Measurements from ENCODE around the gene TPRG1.

DNA sequence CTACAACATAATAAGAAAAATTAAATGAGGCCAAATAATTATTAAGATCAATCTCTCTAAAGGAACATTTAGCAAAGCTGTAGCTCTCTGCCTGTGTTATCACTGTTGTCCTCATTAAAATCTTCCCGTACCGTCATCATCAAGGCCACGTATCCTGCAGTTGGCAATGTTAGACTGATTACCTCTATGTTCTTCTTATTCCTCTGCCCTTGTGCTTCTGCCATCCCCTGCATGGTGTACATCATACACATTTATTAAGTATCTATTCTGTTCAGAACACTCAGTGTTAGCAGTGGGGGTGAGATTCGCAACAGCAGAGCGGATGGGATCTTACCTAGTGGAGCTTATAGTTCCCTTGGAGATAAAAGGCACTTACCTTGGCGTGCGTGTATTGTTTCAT, 12.8 kb downstream of the TPRG1 start:
- no peak for TF ChIP-seq YY1 (IDR thresholded peaks at IDR 0.05)
- TF ChIP-seq RAD21 (IDR thresholded peaks at IDR 0.05): no peak
- TF ChIP-seq SP1 (IDR thresholded peaks at IDR 0.05): no peak
- no peak for TF ChIP-seq CTCF (IDR thresholded peaks at IDR 0.05; ENCODE audit: low read depth, low read length, missing input control)

Data from liver (tissue), 3 donors.